GM12874 (cell line): ENCODE data around the gene DSP.

Experiments used
- TF ChIP-seq, protein P1 (sequence below): IDR thresholded peaks from 2 replicates; pipeline ENCODE4 v1.5.1; 2011; ENCODE audit warnings: low read depth, mild to moderate bottlenecking, control low read depth, low read length, moderate library complexity; ENCODE audit not compliant: insufficient read depth

The DSP gene

DNA sequence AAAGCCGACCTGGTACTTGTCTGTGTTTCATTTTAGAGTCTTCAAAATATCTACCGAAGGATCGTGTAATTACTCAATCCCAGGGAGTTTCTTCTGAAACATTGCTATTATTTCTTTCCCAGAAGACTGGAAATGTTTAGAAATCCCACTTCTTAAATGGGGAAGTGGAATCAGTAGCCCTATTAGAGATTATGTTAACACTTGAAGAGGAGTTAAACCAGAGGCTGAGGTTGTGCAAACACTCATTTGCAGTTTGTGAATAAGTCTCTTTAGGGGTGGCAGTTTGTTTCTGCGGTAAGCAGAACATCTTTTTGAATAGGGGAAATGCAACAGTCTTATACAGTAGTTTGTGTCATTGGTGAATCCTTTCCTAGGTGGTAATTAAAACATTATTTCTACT is 21.3 kb downstream of the DSP start:
- TF ChIP-seq, protein P1, sequence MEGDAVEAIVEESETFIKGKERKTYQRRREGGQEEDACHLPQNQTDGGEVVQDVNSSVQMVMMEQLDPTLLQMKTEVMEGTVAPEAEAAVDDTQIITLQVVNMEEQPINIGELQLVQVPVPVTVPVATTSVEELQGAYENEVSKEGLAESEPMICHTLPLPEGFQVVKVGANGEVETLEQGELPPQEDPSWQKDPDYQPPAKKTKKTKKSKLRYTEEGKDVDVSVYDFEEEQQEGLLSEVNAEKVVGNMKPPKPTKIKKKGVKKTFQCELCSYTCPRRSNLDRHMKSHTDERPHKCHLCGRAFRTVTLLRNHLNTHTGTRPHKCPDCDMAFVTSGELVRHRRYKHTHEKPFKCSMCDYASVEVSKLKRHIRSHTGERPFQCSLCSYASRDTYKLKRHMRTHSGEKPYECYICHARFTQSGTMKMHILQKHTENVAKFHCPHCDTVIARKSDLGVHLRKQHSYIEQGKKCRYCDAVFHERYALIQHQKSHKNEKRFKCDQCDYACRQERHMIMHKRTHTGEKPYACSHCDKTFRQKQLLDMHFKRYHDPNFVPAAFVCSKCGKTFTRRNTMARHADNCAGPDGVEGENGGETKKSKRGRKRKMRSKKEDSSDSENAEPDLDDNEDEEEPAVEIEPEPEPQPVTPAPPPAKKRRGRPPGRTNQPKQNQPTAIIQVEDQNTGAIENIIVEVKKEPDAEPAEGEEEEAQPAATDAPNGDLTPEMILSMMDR: no peak

DNA sequence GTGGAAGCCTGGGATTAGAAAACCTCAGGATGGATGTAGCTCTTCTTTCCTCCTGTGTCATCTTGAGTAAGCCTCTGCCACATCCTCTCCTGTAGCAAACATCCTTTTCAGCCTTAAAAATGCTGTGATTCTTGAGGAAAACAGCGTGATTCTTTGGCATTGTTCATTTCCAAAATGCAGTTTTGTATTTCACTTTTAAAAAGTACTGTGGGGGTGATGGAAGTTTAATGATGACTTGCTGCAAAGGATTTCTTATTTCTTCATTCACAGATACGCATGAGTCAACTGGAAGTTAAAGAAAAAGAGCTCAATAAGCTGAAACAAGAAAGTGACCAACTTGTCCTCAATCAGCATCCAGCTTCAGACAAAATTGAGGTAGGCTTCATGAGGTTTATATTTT is 24.6 kb downstream of the DSP start:
- TF ChIP-seq, protein P1: no peak

DNA sequence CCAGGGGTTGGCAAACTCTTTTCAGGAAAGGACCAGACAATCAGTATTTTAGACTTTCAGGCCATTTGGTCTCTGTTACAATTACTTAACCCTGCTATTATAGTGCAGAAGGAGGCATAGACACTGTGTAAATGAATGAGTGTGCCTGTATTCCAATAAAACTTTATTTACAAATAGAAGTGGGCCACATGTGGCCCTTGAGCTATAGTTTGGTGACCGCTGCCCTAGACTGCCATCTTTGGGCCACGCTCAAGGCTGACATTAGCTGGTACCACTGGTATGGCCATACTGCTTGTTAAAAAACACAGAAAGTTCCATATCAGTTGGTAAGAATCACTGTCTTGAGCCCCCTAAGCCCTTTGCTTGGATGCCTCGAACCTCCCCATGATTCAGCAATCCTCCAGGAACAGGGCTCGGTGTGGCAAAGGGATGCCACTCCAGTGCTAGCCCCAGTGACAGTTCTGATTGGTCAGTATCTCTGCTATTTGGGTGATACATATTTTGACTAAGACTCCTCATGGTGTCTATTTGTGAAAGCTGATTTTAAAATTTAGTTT is 25.2 kb downstream of the DSP start:
- TF ChIP-seq, protein P1: no peak

DNA sequence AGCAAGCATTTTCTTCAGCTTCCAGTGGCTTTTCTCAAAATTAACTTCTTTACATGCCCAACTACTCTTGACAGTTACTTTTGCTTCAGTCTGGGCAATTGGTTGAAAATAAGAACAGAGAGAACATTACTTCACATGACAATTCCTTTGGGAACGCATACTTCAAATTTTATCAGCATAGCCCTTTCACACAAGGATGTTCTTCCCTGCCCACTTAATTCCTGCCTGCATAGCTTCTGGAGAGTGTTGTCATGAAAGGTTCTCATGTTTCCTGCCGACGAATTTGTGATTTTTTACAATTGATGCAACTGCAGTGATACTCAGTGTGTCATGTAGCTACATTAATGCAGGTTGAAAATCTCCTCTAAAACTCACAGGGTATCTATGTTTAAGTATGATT is 26.6 kb downstream of the DSP start:
- TF ChIP-seq, protein P1: no peak

DNA sequence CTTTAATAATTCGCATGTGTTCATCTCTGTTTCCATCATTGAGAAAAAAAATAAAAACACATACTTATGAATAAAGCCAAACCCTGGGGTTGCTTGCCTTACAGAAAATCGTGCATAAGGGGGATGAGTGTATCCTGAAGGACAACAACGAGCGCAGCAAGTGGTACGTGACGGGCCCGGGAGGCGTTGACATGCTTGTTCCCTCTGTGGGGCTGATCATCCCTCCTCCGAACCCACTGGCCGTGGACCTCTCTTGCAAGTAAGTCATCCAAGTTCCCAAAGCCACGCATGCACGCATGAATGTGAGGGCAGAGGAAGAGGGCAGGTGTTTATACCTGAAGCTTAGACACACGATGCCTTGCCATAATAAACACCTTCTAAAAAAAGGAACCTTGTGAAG is 27.6 kb downstream of the DSP start:
- TF ChIP-seq, protein P1: no peak

DNA sequence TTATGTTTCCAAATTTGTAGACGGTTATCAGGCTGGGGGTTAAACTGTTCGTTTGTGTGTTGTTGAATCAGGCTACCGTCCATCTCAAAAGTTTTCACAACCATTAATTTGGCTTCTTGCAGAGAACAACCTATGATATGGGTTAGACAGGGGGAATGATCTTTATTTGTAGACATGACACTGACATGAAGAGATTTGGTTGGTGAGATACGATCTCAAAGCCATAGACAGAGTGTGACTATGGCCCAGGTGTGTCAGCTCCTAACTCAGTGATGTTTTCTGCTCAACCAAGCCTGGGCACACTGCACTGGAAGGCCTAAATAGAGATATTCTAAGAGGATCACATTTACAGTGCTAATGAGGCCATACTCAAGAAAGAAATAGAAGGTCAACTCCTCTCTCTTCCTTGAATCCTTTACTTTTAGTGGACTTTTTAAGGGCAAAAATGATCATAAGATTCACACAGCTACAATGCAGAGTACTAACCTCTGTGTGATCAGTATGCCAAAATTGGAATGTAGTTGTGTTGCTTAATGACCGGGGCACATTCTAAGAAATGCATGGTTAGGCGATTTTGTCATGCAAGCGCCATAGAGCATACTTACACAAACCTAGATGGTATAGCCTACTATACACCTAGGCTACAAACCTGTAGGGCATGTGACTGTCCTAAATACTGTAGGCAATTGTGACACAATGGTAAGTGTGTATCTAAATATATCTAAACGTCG is 30.9 kb downstream of the DSP start:
- TF ChIP-seq, protein P1: no peak

DNA sequence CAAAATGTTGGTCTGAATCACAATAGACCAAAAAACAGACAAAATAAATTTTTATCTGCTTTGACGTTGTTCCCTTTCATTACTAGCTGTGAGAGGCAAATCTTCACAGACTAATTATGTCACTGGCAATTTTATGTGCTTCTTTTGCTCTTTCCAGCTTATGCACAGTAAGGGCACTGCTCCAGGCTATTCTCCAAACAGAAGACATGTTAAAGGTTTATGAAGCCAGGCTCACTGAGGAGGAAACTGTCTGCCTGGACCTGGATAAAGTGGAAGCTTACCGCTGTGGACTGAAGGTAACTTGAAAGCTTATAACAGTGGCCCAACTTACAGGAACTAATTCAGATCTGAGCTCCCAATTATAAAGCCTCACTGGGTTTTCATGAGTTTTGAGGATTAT is 33.0 kb downstream of the DSP start:
- TF ChIP-seq, protein P1: no peak
